Activated T-cell treated with anti-CD3 and anti-CD28 coated beads for 24 hours (primary cell): Measurements from ENCODE around the gene DGCR6L.
A peak's percentile ranks its signal among the peaks of the same experiment; 100 is the strongest.
"Not testable (repeated sequence)": the region's sequence is repeated elsewhere in the genome, so short reads cannot be mapped to it uniquely, and the experiment has no call there.

Experiments
- DNase-seq: peaks from one replicate; pipeline ENCODE4 v3.0.0-alpha.2; 2020; ENCODE audit warnings: low read depth

DGCR6L gene

DNA sequence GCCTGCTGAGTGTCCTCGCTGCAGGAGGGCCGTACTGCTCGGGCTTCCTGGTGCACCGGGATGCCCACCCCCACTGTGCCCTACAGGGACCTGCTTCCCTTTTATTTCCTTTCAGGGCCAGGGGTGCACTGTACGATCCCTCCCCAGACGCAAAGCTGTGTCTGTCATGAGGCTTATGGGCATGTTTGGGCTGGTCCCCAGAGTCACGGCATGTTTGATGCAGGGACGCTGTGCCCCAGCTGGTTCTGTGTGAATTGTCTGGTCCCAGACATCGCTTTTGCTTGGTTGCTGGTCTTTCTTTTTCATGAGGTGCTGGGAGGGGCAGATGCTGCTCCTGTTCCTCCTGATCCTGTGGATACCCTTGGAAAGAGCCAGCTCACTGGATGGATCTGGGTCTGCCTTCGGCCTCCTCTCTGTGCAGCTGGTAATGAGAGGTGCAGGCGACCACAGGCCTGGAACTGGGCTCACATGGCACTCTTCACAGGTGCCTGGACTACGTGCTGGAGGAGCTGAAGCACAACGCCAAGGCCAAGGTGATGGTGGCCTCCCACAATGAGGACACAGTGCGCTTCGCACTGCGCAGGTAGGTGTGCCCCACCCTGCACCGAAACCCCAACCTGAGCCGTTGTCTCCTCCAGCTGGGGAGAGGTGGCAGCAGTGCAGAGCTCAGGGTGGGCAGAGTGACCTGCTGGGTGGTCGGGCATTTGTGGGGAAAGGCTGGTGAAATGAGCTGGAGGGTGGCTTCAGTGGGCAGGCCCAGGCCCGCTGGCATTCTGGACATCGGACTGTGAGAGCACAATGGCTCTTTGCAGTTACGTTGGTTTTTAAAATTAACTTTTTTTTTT is 10.8 kb downstream of the DGCR6L start:
- not testable (repeated sequence) for DNase-seq

DNA sequence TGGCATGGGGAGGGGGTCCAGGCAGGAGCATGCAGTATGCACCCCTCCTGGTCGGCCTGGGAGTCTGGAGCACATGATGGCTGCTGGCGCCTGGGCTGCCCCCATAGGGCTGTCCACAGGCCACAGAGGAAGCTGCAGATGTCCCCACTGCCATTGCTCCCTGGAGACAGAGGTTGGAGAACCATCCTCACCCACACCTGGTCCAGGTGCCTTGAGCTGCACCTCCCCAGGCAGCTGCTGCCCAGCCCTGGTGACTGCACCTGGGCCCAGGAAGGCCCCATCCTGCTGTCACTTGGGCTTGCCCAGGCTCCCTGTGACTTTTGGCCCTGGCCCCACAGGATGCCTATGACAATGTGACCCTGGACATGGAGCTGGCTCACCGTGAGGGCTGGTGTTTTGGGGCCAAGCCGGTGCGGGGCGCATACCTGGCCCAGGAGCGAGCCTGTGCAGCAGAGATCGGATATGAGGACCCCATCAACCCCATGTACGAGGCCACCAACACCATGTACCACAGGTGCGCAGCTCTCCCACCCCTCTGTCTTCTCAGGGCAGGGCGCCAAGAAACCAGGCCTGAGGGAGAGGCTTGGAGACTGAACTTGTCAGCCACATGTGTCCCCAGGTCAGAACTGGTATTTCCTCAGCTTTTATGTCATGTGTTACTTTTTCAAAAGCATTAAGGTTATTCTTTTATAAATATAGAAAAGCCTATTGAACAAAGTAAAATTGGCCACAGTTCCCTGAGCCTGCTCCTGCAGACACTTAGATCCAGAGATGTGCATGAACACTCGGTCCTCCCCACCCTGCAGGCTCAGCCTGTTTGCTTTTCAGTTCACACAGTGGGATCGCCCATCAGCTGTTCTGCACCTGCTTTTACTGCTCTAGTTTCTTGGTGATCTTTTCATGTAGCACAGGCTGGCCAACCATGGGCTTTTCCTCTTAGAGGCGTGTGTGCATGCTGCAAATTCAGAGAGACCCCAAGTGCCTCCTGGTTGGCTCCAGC is 12.1 kb downstream of the DGCR6L start:
- DNase-seq, result not testable (repeated sequence)

DNA sequence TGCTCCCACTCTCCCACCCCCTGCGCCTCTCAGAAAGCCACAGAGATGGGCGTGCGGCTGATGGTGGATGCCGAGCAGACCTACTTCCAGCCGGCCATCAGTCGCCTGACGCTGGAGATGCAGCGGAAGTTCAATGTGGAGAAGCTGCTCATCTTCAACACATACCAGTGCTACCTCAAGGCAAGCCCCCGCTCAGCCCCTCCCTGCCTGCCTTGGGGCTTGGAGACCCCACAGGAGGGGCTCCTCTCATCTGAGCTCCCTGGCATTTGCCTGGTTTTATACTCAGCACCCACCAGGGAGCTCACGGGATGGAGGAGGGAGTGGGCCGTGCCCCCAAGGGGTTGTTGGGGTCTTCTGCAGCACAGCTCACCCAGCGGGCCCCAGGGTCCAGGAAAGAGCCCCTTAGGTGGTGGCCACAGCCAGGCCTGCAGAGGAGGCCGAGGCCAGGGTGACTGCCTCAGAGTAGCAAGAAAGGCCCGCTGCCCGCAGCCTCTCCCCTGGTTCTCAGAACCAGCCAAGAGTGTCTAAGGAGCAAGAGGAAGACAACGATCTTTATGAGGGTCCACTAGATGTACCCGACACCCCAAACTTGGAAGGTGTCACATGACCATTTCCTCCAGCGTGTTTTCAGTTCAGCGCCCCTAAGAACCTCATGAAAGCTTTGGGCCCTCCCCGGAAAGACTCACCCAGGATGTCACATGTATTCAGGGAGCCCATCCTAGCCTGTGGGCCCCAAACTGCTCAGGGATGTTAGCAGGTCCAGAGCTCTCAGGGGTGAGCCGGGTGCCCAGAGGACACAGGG is 13.0 kb downstream of the DGCR6L start:
- not testable (repeated sequence) for DNase-seq

DNA sequence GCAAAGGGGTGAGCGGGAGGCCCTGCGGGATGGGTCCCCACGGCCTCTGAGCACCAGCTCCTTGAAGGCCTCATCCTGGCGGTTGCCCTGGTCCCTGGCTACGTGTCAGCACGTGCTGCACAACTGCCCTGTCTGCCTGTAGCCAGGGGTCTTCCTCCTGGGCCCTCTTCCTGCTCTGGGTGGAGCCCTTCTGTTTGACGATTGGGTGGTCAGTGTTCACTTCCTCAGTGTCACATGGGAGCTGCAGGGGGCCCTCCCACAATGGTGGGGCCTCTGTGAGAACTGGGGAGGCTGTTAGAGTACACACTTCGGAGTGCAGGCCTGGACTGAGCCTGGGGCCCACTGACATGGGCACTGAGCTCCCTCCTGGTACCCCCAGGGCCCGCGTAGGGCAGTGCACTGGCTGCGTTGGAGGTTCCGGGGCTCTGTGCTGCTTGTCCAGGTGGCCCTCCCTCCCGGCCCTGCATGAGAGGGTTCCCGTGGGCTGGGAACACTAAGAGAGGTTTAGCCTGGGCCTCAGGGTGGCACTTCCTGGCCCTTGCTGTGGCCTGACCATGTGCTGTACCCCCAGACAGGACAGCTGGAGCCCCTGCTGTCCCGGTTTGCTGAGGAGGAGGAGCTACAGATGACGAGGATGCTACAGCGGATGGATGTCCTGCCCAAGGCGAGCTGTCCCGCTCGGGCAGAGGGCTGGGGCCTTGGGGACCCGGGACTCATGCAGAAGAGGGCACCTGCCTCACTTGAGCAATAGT is 13.8 kb downstream of the DGCR6L start:
- DNase-seq, result no peak

DNA sequence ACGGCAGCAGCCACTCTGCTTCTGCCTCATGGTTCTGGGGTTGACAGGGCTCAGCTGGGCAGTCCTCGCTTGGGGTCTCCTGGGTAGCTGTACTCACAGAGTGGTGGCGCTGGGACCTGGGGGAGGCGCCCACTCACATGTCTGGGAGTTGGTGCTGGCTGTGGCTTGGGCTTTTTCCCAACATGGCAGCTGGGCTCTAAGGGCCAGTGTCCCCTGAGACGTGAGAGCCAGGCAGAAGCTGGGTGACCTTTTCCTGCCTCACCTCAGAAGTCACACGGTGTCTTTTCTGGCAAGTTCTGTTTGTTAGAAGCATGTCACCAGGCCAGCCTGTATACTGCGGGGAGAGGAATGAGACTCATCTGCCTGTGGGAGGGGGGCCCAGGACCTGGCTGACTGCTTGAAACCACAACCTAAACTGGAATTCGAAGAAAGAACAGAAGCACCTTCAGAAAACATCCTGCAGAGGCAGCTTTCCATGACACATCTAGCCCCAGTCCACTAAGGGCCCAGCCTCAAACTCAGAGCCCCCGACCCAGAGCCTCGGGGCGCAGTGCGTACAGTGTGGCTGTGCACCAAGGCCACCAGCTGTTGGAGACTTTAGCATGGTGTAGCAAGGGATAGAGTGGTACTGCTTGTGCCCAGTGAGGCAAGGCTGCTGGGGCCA is 14.5 kb downstream of the DGCR6L start:
- not testable (repeated sequence) for DNase-seq

DNA sequence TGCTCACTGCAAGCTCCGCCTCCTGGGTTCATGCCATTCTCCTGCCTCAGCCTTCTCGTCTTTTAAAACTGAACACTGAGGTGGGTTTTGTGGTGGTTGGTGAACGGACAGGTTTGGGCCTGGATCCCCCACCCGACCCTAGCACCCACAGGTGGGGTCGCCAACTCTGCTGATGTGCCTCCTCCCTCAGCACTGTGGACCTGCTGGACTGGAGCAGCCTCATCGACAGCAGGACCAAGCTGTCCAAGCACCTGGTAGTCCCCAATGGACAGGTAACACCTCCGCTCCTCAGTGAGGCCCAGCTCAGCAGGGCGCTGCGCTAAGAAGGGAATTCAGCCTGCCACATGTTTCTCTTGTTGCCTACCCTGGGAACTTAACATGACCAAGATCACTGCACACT is 15.2 kb downstream of the DGCR6L start:
- no peak for DNase-seq

DNA sequence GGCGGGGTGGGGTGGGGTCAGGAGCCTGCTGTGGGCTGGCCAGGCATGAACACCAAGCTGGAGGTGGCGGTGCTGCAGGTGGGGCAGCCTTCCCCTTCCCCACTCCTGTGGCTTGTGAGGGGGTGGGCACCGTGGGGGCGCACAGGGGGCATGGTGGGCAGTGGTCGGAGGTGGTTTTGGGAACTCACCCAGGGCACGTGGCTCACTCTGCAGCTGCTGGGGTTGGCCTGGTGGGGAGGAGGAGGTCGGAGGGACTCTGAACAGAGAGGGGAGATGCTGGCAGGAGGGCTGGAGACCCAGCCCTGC is 16.7 kb downstream of the DGCR6L start:
- DNase-seq, result not testable (repeated sequence)

DNA sequence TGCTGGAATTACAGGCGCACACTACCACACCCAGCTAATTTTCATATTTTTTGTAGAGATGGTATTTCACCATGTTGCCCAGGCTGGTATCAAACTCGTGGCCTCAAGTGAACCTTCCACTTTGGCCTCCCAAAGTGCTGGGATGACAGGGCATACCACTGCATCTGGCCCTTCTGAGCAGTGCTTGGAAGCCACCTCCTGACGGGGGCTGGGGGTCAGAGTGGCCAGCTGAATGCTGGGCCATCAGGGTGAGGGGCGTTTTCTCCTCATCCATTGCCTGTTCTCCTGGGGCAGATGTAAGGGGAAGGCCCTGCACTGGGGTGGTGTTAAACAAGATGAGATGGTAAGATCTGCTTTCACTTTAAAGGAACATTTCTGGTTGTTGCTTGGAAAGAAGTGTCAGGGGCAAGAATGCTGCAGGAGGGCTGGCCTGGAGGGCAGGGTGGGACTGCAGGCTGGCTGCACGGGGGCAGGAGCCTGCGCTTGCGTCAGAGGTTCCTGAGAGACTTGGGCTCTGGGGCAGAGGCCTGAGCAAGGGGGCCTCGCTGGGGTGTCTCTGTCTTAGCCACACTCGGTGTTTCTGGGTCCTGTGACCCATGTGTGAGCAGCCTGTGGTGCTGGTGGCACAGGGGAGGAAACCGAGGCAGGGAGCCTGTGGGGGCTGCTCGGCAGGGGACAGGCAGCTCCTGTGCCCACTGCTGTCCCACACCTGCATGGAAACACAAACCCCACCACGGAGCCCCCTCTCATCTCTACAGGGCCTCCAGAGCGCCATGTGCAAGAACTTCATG is 17.2 kb downstream of the DGCR6L start:
- no peak for DNase-seq

DNA sequence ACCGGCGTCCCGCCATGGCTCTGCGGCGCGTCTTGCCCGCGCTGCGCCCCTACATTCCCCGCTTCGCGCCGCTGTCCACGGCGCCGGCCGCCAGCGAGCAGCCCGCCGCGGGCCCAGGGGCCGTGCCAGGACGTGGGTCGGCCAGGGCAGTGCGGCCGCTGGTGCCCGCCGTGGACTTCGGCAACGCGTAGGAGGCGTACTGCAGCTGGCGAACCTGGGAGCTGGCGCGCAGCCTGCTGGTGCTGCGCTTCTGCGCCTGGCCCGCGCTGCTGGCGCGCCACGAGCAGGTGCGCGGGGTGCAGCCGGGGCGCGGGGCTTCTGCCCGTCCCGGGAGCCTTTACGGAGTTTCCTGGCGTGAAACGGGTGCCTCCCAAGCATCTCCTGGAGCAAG is 20.1 kb downstream of the DGCR6L start:
- no peak for DNase-seq

DNA sequence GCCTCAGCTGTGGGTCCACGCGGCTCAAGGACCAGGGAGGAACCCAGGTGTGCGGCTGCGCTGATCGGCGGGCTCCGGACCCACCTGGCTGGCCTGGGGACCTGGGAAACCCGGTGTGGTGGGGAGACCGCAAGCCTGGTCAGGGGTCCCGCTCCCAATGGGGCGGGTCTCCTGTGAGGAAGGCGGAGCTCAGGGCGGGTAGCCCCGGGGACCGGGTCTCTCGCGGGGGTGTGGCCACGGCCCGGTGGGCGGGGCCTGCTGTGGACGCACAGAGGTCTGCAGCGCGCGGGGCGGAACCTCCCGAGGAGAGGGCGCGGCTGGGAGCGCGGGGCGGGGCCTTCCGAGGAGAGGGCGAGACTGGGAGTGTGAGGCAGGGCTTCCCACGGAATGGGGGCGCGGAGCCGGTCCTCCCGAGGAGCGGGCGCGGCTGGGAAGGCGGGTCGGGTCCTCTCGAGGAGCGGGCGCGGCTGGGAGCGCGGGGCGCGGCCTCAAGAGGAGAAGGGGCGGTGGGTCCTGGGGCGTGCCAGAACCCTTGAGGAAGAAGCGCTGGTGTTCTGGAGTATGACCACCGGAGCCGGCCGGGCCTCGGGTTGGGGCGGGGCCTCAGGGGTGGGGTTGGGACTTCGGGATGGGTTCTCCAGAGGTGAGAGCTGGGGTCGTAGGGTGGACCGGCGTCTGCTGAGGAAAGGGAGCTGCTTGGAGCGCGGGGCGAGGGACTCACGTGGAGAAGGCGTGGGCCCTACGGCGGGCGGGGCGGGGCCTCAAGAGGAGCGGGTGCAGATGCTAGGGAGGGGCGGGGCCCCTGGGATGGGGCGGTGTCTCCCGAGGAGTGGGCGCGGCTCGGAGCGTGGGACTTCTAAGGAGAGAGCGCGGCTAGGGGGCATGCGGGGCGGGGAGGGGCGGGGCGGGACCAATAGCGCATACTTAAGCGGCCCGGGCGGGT is 20.8 kb downstream of the DGCR6L start:
- DNase-seq, result peak; percentile 90

DNA sequence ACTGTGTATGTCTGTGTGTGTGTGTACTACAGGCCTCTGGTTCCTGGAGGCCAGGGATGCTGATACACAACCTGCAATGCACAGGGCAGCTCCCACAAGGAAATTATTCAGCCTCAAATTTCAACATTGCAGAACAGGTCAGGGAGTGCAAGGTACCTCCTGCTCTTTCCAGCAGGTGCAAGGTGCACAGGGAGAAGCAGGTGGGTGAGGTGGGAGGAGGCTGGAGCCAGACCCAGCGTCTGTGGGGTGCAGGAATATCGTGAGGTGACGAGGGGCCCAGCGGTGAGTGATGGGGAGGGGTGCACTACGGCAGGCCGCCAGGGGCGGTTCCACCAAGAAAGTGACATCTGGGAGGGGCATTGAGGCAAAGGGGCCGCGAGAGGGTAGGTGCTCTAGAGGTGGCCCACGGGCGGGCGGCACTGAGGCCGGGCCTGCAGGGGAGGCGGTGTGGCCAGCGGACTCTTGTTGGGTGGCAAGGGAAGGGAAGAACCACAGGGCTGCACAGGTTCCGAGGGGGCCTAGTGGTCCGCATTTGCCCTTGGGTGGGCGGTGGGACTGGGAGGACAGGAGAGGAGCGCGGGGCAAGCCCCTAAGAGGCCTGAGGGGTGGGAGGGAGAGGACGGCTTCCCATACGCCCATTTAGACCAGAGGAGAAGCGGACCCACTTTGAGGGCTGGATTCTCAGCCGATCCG is 21.6 kb downstream of the DGCR6L start:
- no peak for DNase-seq

DNA sequence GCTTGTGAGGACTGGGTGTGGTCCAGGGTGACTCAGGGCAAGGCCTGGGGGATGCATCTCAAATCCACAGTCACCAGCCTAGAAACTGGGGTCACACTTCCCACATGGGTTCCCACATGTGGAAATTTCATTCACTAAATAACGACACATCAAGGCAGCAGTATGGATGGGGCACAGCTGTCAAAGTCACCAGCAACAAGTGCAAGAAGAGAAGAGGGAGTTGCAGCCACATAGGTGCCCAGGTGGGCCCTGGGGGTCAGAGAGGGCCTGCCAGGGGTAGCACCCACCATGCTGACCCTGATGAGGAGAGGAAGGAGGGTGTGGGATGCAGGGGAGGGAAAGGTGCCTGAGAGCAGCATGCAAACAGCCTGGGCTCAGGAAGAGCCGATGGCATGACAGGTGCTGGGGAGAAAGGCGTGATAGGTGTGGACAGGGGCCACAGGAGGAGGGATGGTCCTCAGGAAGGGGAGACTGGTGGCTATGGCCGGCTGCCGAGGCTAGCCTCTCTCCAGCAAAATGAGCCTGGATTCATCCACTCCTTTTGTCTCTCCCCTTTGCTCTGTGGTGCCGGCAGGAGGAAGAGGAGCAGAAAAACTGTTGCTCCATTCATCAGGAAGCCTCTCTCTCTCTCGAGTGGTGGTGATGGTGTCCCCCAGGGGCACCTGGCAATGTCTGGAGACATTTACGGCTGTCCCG is 22.3 kb downstream of the DGCR6L start:
- no peak for DNase-seq

DNA sequence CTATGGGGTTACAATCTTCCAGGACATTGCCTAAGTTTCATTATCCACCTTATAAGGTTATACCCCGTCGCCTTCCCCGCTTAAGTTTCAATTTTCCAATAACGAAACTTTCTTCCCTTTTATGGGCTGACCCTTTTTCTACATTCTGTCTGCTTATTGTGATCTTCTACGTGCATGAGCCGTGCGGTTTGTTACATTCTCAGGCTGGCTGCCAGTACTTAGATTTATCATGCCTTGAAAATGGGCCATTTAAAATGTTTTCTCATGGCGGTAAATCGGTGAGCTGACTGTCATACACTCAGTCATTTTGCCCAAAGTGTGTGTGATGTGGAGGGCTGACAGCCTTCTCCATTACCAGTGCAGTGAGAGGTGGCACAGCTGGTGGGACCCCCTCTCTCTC is 23.3 kb downstream of the DGCR6L start:
- DNase-seq, result no peak

DNA sequence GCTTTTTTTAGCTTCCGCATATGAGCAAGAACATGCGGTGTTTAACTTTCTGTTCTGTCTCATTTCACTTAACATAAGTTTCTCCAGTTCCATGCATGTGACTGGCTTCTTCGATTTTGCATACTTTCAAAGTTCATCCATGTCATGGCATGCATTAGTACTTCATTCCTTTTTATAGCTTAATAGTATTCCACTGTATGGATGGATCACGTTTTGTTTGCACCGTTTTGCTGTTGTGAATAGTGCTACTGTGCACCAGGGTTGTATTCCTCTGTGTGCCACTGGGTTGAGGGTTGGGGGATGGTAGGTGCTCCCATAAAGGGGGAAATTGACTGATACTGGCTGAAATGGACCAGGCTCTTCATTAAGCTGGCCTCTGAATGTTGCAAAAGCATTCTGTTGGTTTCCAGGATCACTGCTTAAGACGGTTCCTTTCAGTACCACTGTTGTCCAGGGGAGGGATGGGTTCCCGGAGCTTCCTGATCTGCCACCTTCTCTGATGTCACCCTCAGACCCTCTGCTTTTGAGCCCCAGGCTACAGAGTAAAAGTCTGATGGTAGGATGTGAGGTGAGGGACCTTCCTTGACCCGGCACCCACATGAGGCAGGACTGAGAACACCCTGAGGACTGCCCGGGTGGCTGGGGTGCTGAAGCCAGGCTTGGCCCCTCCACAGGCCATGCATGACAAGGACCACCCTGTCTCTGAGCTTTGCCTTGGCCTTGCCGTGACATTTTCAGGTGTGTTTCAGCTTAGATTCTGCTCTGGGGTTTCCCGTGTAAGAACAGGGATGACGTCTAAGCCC is 24.4 kb downstream of the DGCR6L start:
- no peak for DNase-seq

DNA sequence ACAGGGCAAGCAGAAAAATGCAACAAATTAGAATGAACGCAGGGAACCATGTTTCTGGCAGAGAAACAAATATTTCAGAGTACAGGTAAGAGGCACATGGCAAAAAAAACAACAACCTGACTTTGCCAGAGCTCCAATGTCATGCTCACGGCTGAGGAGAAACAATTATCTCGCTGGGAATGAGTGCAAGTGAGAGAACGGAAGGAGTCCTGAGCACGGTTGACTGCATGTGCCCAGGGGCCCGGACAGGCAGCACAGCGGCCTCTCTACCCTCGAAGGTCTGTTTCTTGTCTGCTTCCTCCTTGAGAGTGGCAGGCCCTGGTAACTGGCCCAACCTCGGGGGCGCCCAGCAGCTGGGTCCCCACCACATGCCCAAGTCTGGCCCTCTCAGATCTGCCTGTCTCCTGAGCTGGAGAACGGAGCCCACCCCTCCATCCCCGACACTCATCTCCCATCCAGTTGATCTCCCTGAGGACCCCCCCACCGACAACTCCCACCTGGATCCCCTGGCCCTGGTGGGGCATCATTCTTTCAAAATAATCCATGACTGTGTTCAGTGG is 27.1 kb downstream of the DGCR6L start:
- DNase-seq, result no peak

DNA sequence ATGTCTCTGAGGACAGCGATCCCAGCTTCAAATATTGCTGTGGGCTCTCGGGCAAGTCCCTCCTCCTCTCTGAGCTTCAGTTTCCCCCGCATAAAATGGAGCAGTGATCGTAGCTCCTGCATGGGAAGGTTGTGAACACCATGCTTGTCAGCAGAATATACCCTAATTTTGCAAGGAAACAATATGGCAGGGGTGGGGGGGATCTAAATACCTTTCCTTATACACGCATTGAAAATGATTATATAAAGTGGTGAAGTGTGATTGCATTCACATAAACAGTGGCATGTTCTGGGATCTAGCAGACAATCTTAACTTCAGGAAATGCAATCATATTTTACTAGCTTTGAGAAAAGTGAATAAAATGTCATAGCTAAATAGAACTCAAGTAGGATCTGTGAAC is 27.8 kb downstream of the DGCR6L start:
- DNase-seq, result no peak
